ENCODE results near the gene ZNF77.

- TF ChIP-seq, protein P1, sequence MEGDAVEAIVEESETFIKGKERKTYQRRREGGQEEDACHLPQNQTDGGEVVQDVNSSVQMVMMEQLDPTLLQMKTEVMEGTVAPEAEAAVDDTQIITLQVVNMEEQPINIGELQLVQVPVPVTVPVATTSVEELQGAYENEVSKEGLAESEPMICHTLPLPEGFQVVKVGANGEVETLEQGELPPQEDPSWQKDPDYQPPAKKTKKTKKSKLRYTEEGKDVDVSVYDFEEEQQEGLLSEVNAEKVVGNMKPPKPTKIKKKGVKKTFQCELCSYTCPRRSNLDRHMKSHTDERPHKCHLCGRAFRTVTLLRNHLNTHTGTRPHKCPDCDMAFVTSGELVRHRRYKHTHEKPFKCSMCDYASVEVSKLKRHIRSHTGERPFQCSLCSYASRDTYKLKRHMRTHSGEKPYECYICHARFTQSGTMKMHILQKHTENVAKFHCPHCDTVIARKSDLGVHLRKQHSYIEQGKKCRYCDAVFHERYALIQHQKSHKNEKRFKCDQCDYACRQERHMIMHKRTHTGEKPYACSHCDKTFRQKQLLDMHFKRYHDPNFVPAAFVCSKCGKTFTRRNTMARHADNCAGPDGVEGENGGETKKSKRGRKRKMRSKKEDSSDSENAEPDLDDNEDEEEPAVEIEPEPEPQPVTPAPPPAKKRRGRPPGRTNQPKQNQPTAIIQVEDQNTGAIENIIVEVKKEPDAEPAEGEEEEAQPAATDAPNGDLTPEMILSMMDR (conservative IDR thresholded peaks at IDR 0.05; ENCODE audit: low read depth, low read length), result no peak
- TF ChIP-seq EZH2 (IDR thresholded peaks at IDR 0.05; ENCODE audit: low read length, unreplicated experiment) (no peak), EZH2phosphoT487 (IDR thresholded peaks at IDR 0.05; ENCODE audit: borderline replicate concordance, low read length) (no peak)
These were observed 59.0 kb downstream of the ZNF77 start for GRCh38 chr19:2885736-2886135.
